Forelimb muscle (tissue), 1 donor: Measurements from ENCODE around the gene GAK. TPM values are rescaled to one million over a fixed set of nuclear protein-coding genes. Genes with fewer than 3 reads are reported as not detected.

Experiments used
- DNase-seq: peaks from one replicate; pipeline ENCODE4 v3.0.0-alpha.2; 2013; ENCODE audit warnings: low read depth
- polyA plus RNA-seq: library from polyadenylated mRNA; unstranded; fragments of 120-200 nt; gene quantifications from one replicate; pipeline ENCODE4 v1.2.1, GENCODE V29; 2013; ENCODE audit not compliant: insufficient read length

GAK gene
- polyA plus RNA-seq, 1 donor: 34.6 TPM

GRCh38 chr4:851701-852430 is 80.2 kb downstream of the GAK start:
- no peak for DNase-seq

DNA sequence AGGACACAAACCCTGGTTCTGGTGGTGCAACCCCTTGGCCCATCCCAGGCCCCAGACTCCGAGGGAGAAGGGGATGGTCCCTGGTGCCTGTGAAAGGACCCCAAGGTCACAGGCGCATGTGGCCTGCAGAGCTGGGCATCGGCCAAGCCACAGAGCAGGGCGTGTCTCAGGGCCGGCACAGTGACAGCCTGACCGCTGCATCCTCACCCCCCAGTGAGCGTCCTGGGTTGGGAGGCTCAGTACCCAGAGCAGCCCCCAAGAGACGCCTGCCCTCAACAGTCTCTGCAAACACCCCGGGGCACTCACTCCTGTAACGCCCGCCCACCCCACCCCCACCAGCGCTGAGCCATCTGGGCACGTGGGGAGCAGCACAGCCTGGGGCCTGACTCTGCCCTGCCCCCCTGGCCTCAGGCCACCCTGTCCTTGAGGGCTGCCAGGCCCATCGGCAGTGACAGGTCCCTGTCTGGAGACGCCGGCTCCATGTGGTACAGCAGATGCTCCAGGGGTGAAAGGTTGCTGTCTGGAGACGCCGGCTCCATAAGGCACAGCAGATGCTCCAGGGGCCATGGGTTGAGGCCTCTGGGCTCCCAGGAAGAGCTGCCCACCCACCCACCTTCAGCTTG is 81.7 kb downstream of the GAK start:
- no peak for DNase-seq

GRCh38 chr4:849478-850175 is 82.5 kb downstream of the GAK start:
- DNase-seq: no peak

GRCh38 chr4:848803-849477 is 83.2 kb downstream of the GAK start:
- no peak for DNase-seq

DNA sequence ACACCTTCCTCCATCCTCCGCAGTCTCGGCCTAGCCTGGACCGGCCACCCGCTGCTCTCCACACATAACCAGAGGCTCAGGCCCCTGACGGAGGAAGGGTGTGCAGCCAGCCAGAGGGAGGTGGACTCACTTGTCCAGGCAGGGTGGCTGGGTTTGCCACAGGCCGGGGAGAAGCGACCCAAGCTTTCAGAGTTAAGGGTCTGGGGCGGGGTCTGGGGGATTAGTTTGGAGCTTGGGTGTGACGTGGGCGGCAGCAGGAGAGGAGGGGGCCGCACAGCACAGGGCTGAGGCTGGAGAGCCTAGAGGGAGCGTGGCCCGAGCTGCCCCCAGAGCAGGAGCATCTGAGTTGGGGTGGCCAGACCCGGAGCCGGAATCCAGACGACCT is 83.8 kb downstream of the GAK start:
- DNase-seq: no peak

- DNase-seq: no peak
Observed at GRCh38 chr4:845836-846251, 86.3 kb downstream of the GAK start.

DNA sequence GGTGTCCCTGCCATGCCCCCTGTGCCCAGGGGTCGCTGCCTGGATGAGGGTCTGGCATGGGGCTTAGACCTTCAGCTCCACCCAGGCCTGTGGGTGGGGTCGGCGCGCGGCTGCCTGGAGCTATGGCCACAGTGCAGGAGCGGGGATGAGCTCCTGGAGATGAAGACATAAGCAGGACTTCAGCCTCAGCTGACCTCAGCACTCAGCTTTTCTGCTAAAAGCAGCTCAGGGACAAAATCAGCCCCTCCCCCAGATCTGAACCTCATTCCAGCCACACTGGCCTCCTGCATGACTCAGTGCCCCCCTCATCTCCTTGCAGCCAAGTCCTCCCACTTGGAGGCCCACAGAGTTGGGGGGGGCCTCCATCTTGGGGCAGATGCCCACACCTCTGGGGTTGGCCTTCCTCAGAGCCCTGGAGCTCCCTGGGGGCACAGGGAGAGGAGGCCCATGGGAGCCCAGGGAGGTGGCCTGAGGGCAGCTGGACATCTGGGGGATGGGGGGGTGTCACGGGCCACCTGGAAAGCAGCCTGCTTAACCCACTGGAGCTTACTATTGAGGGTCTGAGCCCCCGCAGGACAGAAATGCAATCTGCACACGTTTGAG is 86.8 kb downstream of the GAK start:
- DNase-seq: no peak

- no peak for DNase-seq
Observed at GRCh38 chr4:844752-845232, 87.3 kb downstream of the GAK start.

DNA sequence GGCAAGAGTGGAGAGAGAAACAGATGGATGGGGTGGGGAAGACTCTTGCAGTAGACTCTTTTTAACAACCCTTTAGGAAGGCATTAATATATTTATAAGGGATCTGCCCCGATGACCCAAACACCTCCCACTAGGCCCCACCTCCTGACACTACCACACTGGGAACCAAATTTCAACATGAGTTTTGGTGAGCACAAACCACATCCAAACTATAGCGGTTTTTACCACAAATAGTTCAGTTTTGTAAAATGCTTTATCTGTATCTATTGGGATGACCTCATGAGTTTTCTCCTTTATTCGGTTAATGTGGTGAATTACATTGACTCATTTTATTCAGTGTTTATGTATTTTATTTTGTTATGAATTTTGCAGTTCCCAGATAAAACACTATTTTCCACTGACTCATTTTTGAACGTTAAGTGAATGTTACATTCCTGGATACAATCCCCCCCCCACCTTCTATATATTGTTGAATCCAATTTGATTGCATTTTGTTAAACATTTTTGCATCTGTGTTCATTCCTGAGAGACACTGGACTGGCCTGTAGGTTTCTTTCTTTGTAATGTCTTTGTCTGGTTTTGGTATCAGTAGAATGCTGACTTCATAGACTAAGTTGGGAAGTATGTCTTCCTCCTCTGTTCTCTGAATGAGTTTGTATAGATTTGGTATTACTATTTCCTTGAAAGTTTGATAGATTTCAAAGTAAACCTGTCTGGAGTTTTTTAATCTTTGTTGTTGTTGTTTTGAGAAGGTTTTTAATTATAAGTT is 92.3 kb downstream of the GAK start:
- DNase-seq: no peak

DNA sequence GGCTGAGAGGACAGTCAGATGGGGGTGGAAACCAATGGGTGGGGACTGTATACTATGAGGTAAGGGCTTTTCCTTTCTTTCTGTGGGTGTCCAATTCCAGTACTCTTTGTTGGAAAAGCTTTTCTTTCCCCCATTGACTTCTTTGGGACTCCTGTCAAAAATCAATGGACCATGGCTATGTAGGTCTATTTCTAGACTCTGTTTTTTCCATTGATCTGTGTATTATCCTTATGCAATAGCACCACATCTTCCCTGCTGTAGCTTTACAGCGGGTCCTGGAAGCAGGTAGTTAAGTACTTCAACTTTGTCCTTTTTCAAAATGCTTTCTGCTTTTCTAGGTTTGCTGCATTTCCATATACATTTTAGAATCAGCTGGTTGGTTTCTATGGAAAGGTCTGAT is 94.3 kb downstream of the GAK start:
- no peak for DNase-seq

DNA sequence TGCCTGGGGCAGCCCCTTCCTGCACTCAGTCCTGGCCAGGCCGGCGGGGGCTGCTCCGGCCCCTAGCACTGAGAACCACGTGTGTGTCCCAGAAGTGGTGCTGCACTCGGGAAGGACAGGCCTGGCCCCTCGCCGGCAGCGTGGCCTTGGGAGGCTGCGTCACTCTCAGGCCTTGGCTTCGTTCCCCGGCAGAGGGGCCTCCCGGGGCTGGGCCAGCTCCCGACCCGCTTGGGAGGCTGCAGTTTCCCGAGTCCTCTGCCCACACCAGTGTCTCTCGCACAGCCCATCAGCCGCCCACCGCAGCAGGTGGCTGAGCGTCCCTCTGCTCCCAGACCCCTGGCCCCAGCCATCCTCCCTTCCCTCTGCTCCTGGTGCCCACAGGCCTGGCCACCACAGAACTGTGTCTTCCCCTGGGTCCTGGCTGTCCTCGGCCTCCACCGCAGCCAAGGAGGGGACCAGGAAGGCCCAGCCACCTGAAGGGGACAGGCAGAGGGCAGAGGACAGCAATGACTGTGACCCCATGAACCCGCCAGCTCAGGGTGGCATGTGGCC is 95.3 kb downstream of the GAK start:
- DNase-seq: no peak

- no peak for DNase-seq
Observed at GRCh38 chr4:836003-836511, 96.1 kb downstream of the GAK start.

DNA sequence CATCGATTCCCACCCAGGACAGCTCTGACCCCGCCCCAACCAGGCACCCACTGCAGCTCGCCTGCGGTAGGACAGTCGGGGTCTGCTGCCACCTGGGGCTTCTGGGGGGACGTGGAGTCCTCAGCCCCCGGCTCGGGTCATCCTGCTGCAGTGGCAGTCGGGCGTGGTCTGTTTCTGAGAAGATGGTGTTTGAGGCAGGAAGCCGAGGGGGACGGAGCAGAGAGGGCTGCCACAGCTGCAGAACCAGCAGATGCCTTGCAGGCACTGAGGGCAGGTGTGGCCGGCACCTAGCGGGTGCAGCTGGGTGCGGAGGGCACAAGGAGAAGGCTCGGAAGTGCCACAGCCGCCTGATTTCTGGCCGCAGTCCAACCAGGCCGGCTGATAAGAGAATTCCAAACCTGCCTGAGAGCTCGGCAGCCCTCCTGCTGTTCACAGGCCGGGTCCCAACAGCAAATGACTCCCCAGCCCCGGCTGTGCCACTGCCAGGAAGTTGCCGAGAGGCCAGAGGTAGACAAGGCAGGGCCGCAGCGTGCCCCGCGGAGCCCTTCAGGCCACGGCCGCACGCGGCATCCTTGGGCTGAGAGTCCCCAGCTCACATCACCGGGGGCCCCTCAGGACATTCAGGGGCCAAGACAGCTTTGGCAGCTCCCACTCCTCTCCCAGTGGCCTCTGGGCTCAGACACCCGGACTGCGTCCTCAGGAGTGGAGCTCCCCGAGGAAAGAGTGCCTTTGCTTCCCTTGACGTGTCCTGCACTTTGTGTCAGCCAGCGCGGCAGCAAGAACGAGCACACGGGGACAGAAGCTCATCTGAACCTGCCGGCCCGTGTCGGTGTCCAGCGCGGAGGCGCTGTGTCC is 96.7 kb downstream of the GAK start:
- DNase-seq: no peak

DNA sequence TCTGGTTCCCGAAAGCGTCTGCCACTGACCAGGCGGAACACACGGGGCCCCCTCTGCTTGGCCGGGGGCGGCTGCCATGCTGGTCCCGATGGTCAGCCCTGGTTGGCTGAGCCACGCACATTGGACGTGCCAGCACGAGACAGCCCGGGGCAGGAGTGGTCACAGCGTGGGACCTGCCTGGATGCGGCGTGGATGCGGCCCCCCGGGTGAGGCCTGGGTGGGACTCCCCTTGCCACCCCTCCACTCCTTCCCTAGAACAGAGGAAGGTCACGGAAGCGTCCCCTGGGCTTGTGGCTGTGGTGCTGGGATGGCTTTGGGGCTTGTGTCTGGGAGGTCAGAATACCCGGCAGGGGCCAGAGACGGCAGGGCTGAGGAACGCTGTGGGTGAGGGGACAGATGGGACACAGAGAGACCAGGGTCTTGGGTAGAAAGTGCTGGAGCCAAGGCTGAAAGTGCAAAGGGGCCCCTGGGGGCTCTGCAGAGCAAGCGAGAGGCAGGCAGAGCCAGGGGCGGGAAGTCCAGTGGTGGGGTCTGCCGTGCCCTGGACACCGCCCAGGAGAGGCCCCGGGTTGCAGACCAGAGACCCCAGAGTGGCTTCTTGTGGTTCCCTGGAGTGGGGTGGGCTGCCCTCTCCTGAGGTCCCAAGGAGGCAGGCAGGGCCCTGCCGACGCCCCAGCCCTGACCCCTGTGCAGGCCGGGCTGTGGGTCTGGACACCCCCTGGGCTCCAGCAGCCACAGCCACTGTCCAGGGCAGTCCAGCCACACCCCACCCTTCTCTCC is 97.6 kb downstream of the GAK start:
- DNase-seq: no peak

DNA sequence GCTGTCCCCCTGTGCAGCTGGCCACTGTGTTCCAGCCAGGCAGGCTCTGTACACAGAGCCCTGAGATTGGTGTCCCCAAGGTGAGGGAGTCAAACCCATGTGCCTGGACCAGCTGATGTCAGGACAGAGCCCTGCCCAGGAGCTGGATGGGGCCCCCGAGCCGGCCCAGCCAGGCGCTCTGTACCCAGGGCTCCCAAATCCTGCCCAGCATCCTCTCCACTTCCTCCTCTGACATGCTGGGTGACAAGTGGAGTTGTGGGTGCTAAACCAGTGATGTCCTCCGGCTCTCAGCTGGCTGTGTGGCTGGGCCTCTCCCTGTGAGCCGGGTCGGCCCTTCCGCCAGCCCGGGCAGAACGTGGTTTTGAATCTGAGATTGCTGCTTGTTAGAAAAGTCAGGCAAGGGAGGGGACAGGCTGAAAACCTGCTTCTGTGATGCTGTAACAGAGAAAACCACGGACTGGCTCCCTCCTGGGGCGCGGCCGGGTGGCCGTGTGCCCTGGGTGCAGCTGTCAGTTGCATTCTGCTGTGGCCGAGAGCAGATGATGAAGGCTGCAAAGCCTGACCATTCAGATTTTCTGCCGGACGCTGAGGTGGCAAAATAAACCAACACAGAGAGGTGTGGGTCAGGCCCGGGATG is 98.3 kb downstream of the GAK start:
- no peak for DNase-seq

DNA sequence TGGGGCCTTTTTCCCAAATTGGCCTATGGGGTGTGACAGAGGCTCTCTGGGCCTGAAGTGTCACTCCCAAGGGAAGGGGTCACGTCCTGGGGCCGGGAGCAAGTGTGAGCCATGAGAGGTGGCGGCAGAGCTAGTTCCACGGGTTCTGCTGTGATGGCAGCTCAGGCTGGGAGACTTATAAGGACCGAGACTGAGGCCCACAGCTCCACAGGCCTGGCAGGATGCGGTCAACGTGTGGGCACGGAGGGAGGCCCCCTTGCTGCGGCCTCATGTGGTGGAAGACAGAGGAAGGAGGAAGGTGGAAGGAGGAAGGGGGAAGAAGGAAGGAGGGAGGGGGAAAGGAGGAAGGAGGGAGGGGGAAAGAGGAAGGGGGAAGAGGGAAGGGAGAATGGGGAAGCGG is 99.0 kb downstream of the GAK start:
- DNase-seq: no peak

GRCh38 chr4:832536-832935 is 99.6 kb downstream of the GAK start:
- DNase-seq: no peak

GRCh38 chr4:832108-832507 is 100.0 kb downstream of the GAK start:
- DNase-seq: no peak

DNA sequence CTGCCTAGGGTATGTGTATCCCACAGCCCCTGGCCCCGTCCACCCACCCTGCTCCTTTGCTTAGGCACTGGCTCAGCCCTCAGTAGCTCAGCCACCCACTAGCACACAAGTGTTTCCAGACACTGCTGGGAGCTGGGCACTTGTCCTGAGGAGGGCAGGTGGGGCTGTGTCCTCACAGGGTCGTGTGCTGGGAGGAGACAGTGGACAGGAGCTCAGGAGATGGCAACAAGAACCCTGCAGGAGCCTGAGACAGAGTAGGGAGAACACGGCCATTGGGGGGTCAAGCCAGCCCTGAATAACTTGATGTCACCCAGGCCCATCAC is 100.7 kb downstream of the GAK start:
- no peak for DNase-seq
